ENCODE results near the gene ARL15. TPM values are rescaled to one million over a fixed set of nuclear protein-coding genes. Genes with fewer than 3 reads are reported as not detected.

The ARL15 gene
- total and polyA plus RNA-seq, 2 donors (not counting 1 experiment from before 2014, with no cell fraction given): 5.8 to 20.5 TPM

DNA sequence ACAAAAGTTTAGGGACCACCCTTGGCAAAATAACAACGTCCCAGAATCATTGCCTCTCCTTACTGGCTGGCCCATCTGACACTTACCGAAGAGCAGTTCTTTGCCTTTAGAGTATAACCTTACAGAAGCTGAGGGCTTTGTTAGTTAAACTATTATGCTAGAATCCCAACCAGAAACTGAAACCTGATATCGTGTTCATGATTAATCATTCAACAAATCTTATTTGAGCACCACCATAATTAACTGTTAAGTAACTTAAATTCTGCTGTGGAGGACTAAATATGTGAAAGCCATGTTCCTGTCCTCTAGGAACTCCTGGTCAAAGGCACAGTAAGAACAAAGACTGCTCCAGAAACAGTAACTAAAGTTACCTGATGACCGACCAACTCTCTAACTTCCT lies 104.9 kb downstream of the ARL15 start:
- H3K27me3 Mint-ChIP-seq: no peaks in the 10 kb centered on the region
- no peak for DNase-seq
- WGBS (ENCODE audit: insufficient coverage): no CpG with 5 or more reads among the region's 4 CpGs
- H3K9me3 Mint-ChIP-seq (ENCODE audit: insufficient read depth): peaks cover 4% of the 10 kb centered on the region
- H3K9ac ChIP-seq (ENCODE audit: low read length): no peak overlapping the region
- peaks cover 10% of the 10 kb centered on the region for H3K4me1 Mint-ChIP-seq
- no peak overlapping the region for H3K4me2 ChIP-seq (replicated peaks; ENCODE audit: low read depth, low read length, poor library complexity, severe bottlenecking)
- ChIA-PET CTCF (no interaction called here), POLR2A (interaction anchor here (0.6 kb wide), 1 partner anchor 109 kb away, joined by 3 read pairs; no protein-coding TSS in a partner anchor)
- intact Hi-C loops (cut with micrococcal nuclease): no loop called here
- TF ChIP-seq, protein P1, sequence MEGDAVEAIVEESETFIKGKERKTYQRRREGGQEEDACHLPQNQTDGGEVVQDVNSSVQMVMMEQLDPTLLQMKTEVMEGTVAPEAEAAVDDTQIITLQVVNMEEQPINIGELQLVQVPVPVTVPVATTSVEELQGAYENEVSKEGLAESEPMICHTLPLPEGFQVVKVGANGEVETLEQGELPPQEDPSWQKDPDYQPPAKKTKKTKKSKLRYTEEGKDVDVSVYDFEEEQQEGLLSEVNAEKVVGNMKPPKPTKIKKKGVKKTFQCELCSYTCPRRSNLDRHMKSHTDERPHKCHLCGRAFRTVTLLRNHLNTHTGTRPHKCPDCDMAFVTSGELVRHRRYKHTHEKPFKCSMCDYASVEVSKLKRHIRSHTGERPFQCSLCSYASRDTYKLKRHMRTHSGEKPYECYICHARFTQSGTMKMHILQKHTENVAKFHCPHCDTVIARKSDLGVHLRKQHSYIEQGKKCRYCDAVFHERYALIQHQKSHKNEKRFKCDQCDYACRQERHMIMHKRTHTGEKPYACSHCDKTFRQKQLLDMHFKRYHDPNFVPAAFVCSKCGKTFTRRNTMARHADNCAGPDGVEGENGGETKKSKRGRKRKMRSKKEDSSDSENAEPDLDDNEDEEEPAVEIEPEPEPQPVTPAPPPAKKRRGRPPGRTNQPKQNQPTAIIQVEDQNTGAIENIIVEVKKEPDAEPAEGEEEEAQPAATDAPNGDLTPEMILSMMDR (IDR thresholded peaks at IDR 0.05): no peak
- no peak for TF ChIP-seq EZH2 (IDR thresholded peaks at IDR 0.05; ENCODE audit: borderline replicate concordance, insufficient read depth, low read depth, low read length, poor library complexity, severe bottlenecking)
- no peak overlapping the region for H3K4me3 ChIP-seq (ENCODE audit: control extremely low read depth in 1 of 5, extremely low read depth in 1 of 5, insufficient read depth in 1 of 5, low read depth in 2 of 5, low read length in 4 of 5)
- peaks cover 26% of the 10 kb centered on the region for H3K79me2 ChIP-seq (ENCODE audit: control insufficient read depth, insufficient read depth, low read length)
- no peaks in the 10 kb centered on the region for H3K36me3 ChIP-seq (replicated peaks in 1 of 2; ENCODE audit: control extremely low read depth in 1 of 2, control insufficient read depth in 1 of 2, extremely low read depth in 1 of 2, insufficient read depth in 2 of 2, low read length in 1 of 2)
- no peak overlapping the region for H3K27ac Mint-ChIP-seq
- no peaks in the 10 kb centered on the region for H3K9me3 ChIP-seq (ENCODE audit: control extremely low read depth in 1 of 3, control insufficient read depth in 2 of 3, insufficient read depth in 1 of 3, low read length in 2 of 3)
- no peaks in the 10 kb centered on the region for H3K27me3 ChIP-seq (replicated peaks in 1 of 4; ENCODE audit: control extremely low read depth in 1 of 4, control insufficient read depth in 3 of 4, insufficient read depth in 4 of 4, low read length in 3 of 4)
- H2AFZ ChIP-seq (ENCODE audit: insufficient read depth, low read depth, low read length, poor library complexity, severe bottlenecking): no peak overlapping the region
- H3K27ac ChIP-seq (ENCODE audit: low read length in 2 of 2): no peak overlapping the region
- H4K20me1 ChIP-seq (ENCODE audit: control insufficient read depth, insufficient read depth, low read length, poor library complexity, severe bottlenecking): peaks cover 24% of the 10 kb centered on the region
- no peak for ATAC-seq (ENCODE audit: low read depth)
- H3K4me3 Mint-ChIP-seq: no peak overlapping the region
- H3K4me1 ChIP-seq (ENCODE audit: control insufficient read depth in 2 of 2, insufficient read depth in 2 of 2, low read length in 2 of 2): no peaks in the 10 kb centered on the region

- Mint-ChIP-seq H3K9me3 (ENCODE audit: insufficient read depth) (no peaks in the 10 kb centered on the region), H3K27me3 (no peaks in the 10 kb centered on the region), H3K27ac (no peak overlapping the region), H3K4me3 (no peak overlapping the region), H3K4me1 (peaks cover 34% of the 10 kb centered on the region)
- peaks cover 0 to 10% of the 10 kb centered on the region in 2 donors for H3K4me1 ChIP-seq (ENCODE audit: control insufficient read depth in 2 of 2, insufficient read depth in 2 of 2, low read length in 2 of 2)
- DNase-seq (no peak), ATAC-seq (ENCODE audit: low read depth) (no peak)
- peaks cover 30% of the 10 kb centered on the region for H3K79me2 ChIP-seq (ENCODE audit: control insufficient read depth, insufficient read depth, low read length)
- H3K4me3 ChIP-seq (ENCODE audit: control extremely low read depth in 1 of 5, extremely low read depth in 1 of 5, insufficient read depth in 1 of 5, low read depth in 2 of 5, low read length in 4 of 5): no peak overlapping the region
- no peak overlapping the region for H3K9ac ChIP-seq (ENCODE audit: low read length)
- H2AFZ ChIP-seq (ENCODE audit: insufficient read depth, low read depth, low read length, poor library complexity, severe bottlenecking): no peak overlapping the region
- H3K9me3 ChIP-seq (ENCODE audit: control extremely low read depth in 1 of 3, control insufficient read depth in 2 of 3, insufficient read depth in 1 of 3, low read length in 2 of 3): no peaks in the 10 kb centered on the region
- POLR2A ChIA-PET: no interaction called here
- H3K27me3 ChIP-seq (replicated peaks in 1 of 4; ENCODE audit: control extremely low read depth in 1 of 4, control insufficient read depth in 3 of 4, insufficient read depth in 4 of 4, low read length in 3 of 4): no peaks in the 10 kb centered on the region
- CTCF ChIA-PET: no interaction called here
- no peak overlapping the region for H3K27ac ChIP-seq (ENCODE audit: low read length in 2 of 2)
- no peaks in the 10 kb centered on the region for H3K36me3 ChIP-seq (replicated peaks in 1 of 2; ENCODE audit: control extremely low read depth in 1 of 2, control insufficient read depth in 1 of 2, extremely low read depth in 1 of 2, insufficient read depth in 2 of 2, low read length in 1 of 2)
- intact Hi-C loops (cut with micrococcal nuclease): no loop called here
- TF ChIP-seq, protein P1 (IDR thresholded peaks at IDR 0.05): no peak
- TF ChIP-seq EZH2 (IDR thresholded peaks at IDR 0.05; ENCODE audit: borderline replicate concordance, insufficient read depth, low read depth, low read length, poor library complexity, severe bottlenecking): no peak
- H3K4me2 ChIP-seq (replicated peaks; ENCODE audit: low read depth, low read length, poor library complexity, severe bottlenecking): no peak overlapping the region
- no peaks in the 10 kb centered on the region for H4K20me1 ChIP-seq (ENCODE audit: control insufficient read depth, insufficient read depth, low read length, poor library complexity, severe bottlenecking)
Observed at GRCh38 chr5:54197018-54197417, 113.4 kb downstream of the ARL15 start.

Measured in B cell (primary cell).